H1 (cell line): Measurements from ENCODE around the gene GNAL. TPM values are rescaled to one million over a fixed set of nuclear protein-coding genes. Genes with fewer than 3 reads are reported as not detected.

Source experiments
- CTCF ChIA-PET: fragments of 300-600 bp; sonication (Branson Sonifier 250); formaldehyde crosslinking; loops from one replicate; lab custom pipeline; 2021; ENCODE audit not compliant: partially characterized antibody; lab: Charles Lee
- POLR2A ChIA-PET: fragments of 300-600 bp; sonication (Branson Sonifier 250); formaldehyde crosslinking; loops from one replicate; lab custom pipeline; 2021; ENCODE audit warnings: inconsistent platforms; ENCODE audit not compliant: partially characterized antibody; lab: Charles Lee
- DNase-seq, 2 experiments: peaks; one replicate each; pipeline versions ENCODE4 v3.0.0 to v3.0.0-alpha.2; 2010 to 2022; ENCODE audit warnings: low spot score in 2 of 2, low read depth in 1 of 2, mixed read lengths in 1 of 2
- FAIRE-seq: peaks from 2 replicates; lab custom pipeline; 2011; peaks lifted over from hg19 to GRCh38; lab: Jason Lieb, UNC
- H2AFZ ChIP-seq: 2 replicates; pipeline ENCODE4 v1.8.1; 2012; ENCODE audit warnings: low read length, inconsistent platforms
- H2AK5ac ChIP-seq: 2 replicates; pipeline ENCODE4 v1.6.1; 2013; ENCODE audit warnings: low read depth, low read length
- H2BK120ac ChIP-seq: replicated peaks from 2 replicates; pipeline ENCODE3; 2013; ENCODE audit warnings: low read depth, low read length, inconsistent platforms
- H2BK12ac ChIP-seq: 2 replicates; pipeline ENCODE4 v1.6.1; 2013; ENCODE audit warnings: low read depth, low read length
- H2BK15ac ChIP-seq: 2 replicates; pipeline ENCODE4 v1.6.1; 2013; ENCODE audit warnings: low read length
- H2BK20ac ChIP-seq: 2 replicates; pipeline ENCODE4 v1.6.1; 2013; ENCODE audit warnings: low read length
- H2BK5ac ChIP-seq: 2 replicates; pipeline ENCODE4 v1.6.1; 2013; ENCODE audit warnings: low read depth, low read length
- H3K14ac ChIP-seq: 2 replicates; pipeline ENCODE4 v1.6.1; 2013; ENCODE audit warnings: inconsistent platforms; ENCODE audit not compliant: insufficient read length
- H3K18ac ChIP-seq: 2 replicates; pipeline ENCODE4 v1.6.1; 2013; ENCODE audit warnings: low read length; ENCODE audit errors: extremely low read depth
- H3K23ac ChIP-seq: 2 replicates; pipeline ENCODE4 v1.6.1; 2013; ENCODE audit warnings: inconsistent platforms; ENCODE audit not compliant: insufficient read length
- H3K23me2 ChIP-seq: 2 replicates; pipeline ENCODE4 v1.6.1; 2013; ENCODE audit warnings: low read depth, low read length
- H3K27ac ChIP-seq: 2 replicates; pipeline ENCODE4 v1.6.1; 2011; ENCODE audit warnings: low read depth, low read length, inconsistent platforms
- H3K27me3 ChIP-seq, 4 experiments: replicated peaks in 1 of 4; 1 replicate in 1 of 4; 2 replicates in 3 of 4; pipeline versions ENCODE4 v1.6.1 to v1.8.1; 2011 to 2013; ENCODE audit warnings: low read length in 3 of 4, mild to moderate bottlenecking in 3 of 4, inconsistent platforms in 2 of 4, mixed read lengths in 2 of 4, moderate library complexity in 1 of 4; ENCODE audit not compliant: control insufficient read depth in 3 of 4, insufficient read depth in 3 of 4; ENCODE audit errors: extremely low read depth in 1 of 4
- H3K36me3 ChIP-seq, 4 experiments: 2 replicates each; pipeline versions ENCODE4 v1.6.1 to v1.8.1; 2011 to 2013; ENCODE audit warnings: mild to moderate bottlenecking in 4 of 4, low read length in 3 of 4, moderate library complexity in 2 of 4, control low read depth in 1 of 4, inconsistent platforms in 1 of 4; ENCODE audit not compliant: insufficient read depth in 4 of 4, control insufficient read depth in 2 of 4
- H3K4ac ChIP-seq: replicated peaks from 2 replicates; pipeline ENCODE3; 2013; ENCODE audit warnings: low read length, low read depth, mixed read lengths, inconsistent platforms; ENCODE audit not compliant: insufficient read length
- H3K4me1 ChIP-seq, 4 experiments: replicated peaks in 1 of 4; 1 replicate in 1 of 4; 2 replicates in 3 of 4; pipeline versions ENCODE4 v1.6.1 to v1.8.1; 2011 to 2013; ENCODE audit warnings: low read length in 3 of 4, inconsistent platforms in 2 of 4, mixed read lengths in 1 of 4; ENCODE audit not compliant: insufficient read depth in 4 of 4, control insufficient read depth in 3 of 4
- H3K4me2 ChIP-seq, 2 experiments: 2 replicates each; pipeline versions ENCODE4 v1.6.1 to v1.8.1; 2011 to 2013; ENCODE audit warnings: low read depth in 2 of 2, low read length in 2 of 2, control low read depth in 1 of 2, inconsistent platforms in 1 of 2, mild to moderate bottlenecking in 1 of 2; ENCODE audit not compliant: insufficient read depth in 1 of 2
- H3K4me3 ChIP-seq, 4 experiments: fragments of 200-600, 300-600 bp in 1 of 4; sonication (generic), shearing (Covaris generic), sonication (Bioruptor Twin) in 1 of 4; 2 replicates each; pipeline versions ENCODE4 v1.5.1 to v1.8.1; 2011 to 2016; ENCODE audit warnings: low read length in 4 of 4, low read depth in 3 of 4, control low read depth in 2 of 4, inconsistent platforms in 2 of 4, mild to moderate bottlenecking in 2 of 4, mixed read lengths in 1 of 4, moderate library complexity in 1 of 4; ENCODE audit not compliant: insufficient read depth in 2 of 4; ENCODE audit errors: extremely low read depth in 1 of 4
- H3K56ac ChIP-seq: replicated peaks from 2 replicates; pipeline ENCODE3; 2013; ENCODE audit warnings: low read depth, mild to moderate bottlenecking, mixed read lengths, low read length, inconsistent platforms; ENCODE audit not compliant: insufficient read length
- H3K79me1 ChIP-seq: 2 replicates; pipeline ENCODE4 v1.6.1; 2013; ENCODE audit warnings: low read depth, low read length, control low read depth
- H3K79me2 ChIP-seq, 2 experiments: 2 replicates each; pipeline versions ENCODE4 v1.6.1 to v1.8.1; 2012 to 2013; ENCODE audit warnings: low read length in 2 of 2, mild to moderate bottlenecking in 2 of 2, inconsistent platforms in 1 of 2; ENCODE audit not compliant: insufficient read depth in 2 of 2, control insufficient read depth in 1 of 2
- H3K9ac ChIP-seq, 4 experiments: replicated peaks in 1 of 4; 1 replicate in 1 of 4; 2 replicates in 3 of 4; pipeline versions ENCODE4 v1.6.1 to v1.8.1; 2011 to 2013; ENCODE audit warnings: low read depth in 3 of 4, low read length in 3 of 4, control low read depth in 2 of 4, mild to moderate bottlenecking in 2 of 4, moderate library complexity in 2 of 4, inconsistent platforms in 1 of 4; ENCODE audit errors: extremely low read depth in 1 of 4
- H3K9me3 ChIP-seq, 2 experiments: 2 replicates each; pipeline versions ENCODE4 v1.6.1 to v1.8.1; 2012 to 2013; ENCODE audit warnings: mild to moderate bottlenecking in 2 of 2, moderate library complexity in 2 of 2, control low read depth in 1 of 2, inconsistent platforms in 1 of 2, low read depth in 1 of 2, low read length in 1 of 2, mixed read lengths in 1 of 2; ENCODE audit not compliant: insufficient read depth in 2 of 2
- H4K20me1 ChIP-seq, 2 experiments: replicated peaks in 1 of 2; 2 replicates each; pipeline versions ENCODE3 to v1.8.1; 2011 to 2013; ENCODE audit warnings: inconsistent platforms in 2 of 2, low read length in 2 of 2, mild to moderate bottlenecking in 1 of 2; ENCODE audit not compliant: insufficient read depth in 2 of 2, control insufficient read depth in 1 of 2
- H4K5ac ChIP-seq: 2 replicates; pipeline ENCODE4 v1.6.1; 2013; ENCODE audit warnings: low read length, low read depth, mixed read lengths, inconsistent platforms; ENCODE audit not compliant: insufficient read length
- H4K8ac ChIP-seq: 2 replicates; pipeline ENCODE4 v1.8.0; 2013; ENCODE audit warnings: mild to moderate bottlenecking, moderate library complexity, low read length, inconsistent platforms; ENCODE audit not compliant: insufficient read depth; ENCODE audit errors: extremely low read depth
- H4K91ac ChIP-seq: replicated peaks from 2 replicates; pipeline ENCODE3; 2013; ENCODE audit warnings: low read length, mixed read lengths, inconsistent platforms; ENCODE audit not compliant: insufficient read length
- KDM4A ChIP-seq: IDR thresholded peaks from one replicate; pipeline ENCODE4 v1.7.1; 2012; ENCODE audit warnings: low read depth, mild to moderate bottlenecking, moderate library complexity, low read length, inconsistent platforms; ENCODE audit not compliant: severe bottlenecking
- RXRA ChIP-seq: IDR thresholded peaks from 2 replicates; pipeline ENCODE4 v1.6.1; 2011; ENCODE audit warnings: low read depth, mild to moderate bottlenecking, low read length, moderate library complexity; ENCODE audit not compliant: insufficient read depth
- SIRT6 ChIP-seq: IDR thresholded peaks from one replicate; pipeline ENCODE4 v1.7.1; 2012; ENCODE audit warnings: low read length, inconsistent platforms
- WGBS, 2 experiments: shearing (Covaris generic) in 1 of 2; methylation state at CpG; one replicate each; pipeline versions ENCODE4 v1.1.6 to v1.1.7; 2013 to 2015; ENCODE audit warnings: low lambda C conversion rate in 2 of 2, mixed read lengths in 2 of 2, inconsistent platforms in 1 of 2, low coverage in 1 of 2, missing lambda C conversion rate in 1 of 2; ENCODE audit not compliant: insufficient replicate concordance in 2 of 2, insufficient coverage in 1 of 2, insufficient read length in 1 of 2; ENCODE audit errors: extremely low coverage in 1 of 2, missing lambda C conversion rate in 1 of 2; 5-methylcytosine and 5-hydroxymethylcytosine counted together
- polyA plus RNA-seq, 7 experiments: library from polyadenylated mRNA; depleted of rRNA in 3 of 7; stranded (reverse) in 5 of 7; unstranded in 2 of 7; fragments of >200 nt in 5 of 7; fragments of 200-250 nt in 2 of 7; gene quantifications; 1 replicate in 5 of 7; 2 replicates in 1 of 7; 4 replicates in 1 of 7; pipeline versions ENCODE4 v1.2.1 to v1.2.3, GENCODE V29; 2011 to 2013; ENCODE audit warnings: missing spikeins in 2 of 7, mixed read lengths in 2 of 7
- total RNA-seq: library from RNA; stranded (reverse); fragmentation: NEBNext Ultra II Directional; extraction: Animal tissue kit (Norgen Biotek cat#: 25700); gene quantifications from 2 replicates; pipeline ENCODE4 v1.2.1, GENCODE V29; 2021

GNAL gene
- total and polyA plus RNA-seq, 2 of the 8 experiments (the other 6 are each of a cell fraction or from before 2014, with no cell fraction given) = 13.2 to 18.3 TPM

DNA sequence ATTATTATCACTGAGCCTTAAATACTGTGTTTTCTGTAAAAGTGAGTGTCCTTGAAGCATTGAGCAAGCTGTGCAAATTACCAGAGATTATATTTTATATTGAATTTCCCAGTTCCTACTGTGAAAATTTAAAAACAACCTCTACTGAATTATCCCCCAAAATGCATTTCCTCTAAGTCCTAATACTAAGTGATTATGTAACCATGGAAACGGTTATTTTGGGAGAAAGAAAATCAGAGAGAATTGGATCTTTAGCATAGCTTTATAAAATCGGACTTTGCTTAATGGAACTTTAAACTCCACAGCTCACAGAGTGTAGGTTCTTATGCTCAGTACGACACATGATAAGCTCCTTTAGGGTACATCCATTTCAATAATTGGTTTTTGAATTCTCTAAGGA is 142.9 kb downstream of the GNAL start:
- Histone ChIP-seq H3K4me3 (no peak overlapping the region), H3K4me1 (peaks cover 4 to 13% (median 7%) of the 10 kb centered on the region in 4 experiments; a peak in 6 of 7 replicates), H2BK12ac (0 out of 2 replicates have a peak overlapping the region, but pooled peaks have one; percentile 61), H3K9me3 (no peaks in the 10 kb centered on the region), H3K4me2 (no peak overlapping the region), H4K8ac (no peak overlapping the region), H3K36me3 (no peaks in the 10 kb centered on the region), H3K79me1 (no peaks in the 10 kb centered on the region), H3K23ac (no peak overlapping the region), H3K27me3 (no peaks in the 10 kb centered on the region), H4K5ac (no peak overlapping the region), H3K56ac (no peak overlapping the region), H3K9ac (no peak overlapping the region), H2AFZ (no peak overlapping the region), H3K14ac (no peak overlapping the region), H3K79me2 (no peaks in the 10 kb centered on the region), H4K20me1 (no peaks in the 10 kb centered on the region), H4K91ac (no peak overlapping the region), H2BK120ac (no peak overlapping the region), H2AK5ac (no peak overlapping the region), H3K27ac (no peak overlapping the region), H2BK20ac (no peak overlapping the region), H2BK5ac (no peak overlapping the region), H2BK15ac (0 out of 2 replicates have a peak overlapping the region, but pooled peaks have one; percentile 11), H3K23me2 (no peaks in the 10 kb centered on the region), H3K18ac (no peak overlapping the region), H3K4ac (no peak overlapping the region)
- FAIRE-seq = no peak
- DNase-seq = no peak
- CTCF ChIA-PET = interaction anchor here (1.9 kb wide), 1 partner anchor 99 kb away, joined by 5 read pairs; no protein-coding TSS in a partner anchor
- POLR2A ChIA-PET = interaction anchor here (0.7 kb wide), 1 partner anchor 181 kb away, joined by 3 read pairs; no protein-coding TSS in a partner anchor
- 86% methylated on average over 3 of the region's 3 CpGs; no CpG with 5 or more reads in 1 of the 2 experiments for WGBS, 2 experiments
- TF ChIP-seq KDM4A = no peak
- no peak for TF ChIP-seq SIRT6
- TF ChIP-seq RXRA = no peak
